WI38 (cell line): ENCODE measurements around the gene MARCHF2.

Experiments used
- H3K4me3 ChIP-seq: 2 replicates; pipeline ENCODE4 v1.5.1; 2011; ENCODE audit warnings: low read depth, mild to moderate bottlenecking, control low read depth, low read length
- CTCF ChIP-seq: IDR thresholded peaks from 2 replicates; pipeline ENCODE4 v1.5.1; 2012; ENCODE audit warnings: low read depth, mild to moderate bottlenecking, control low read depth, low read length

The MARCHF2 gene

DNA sequence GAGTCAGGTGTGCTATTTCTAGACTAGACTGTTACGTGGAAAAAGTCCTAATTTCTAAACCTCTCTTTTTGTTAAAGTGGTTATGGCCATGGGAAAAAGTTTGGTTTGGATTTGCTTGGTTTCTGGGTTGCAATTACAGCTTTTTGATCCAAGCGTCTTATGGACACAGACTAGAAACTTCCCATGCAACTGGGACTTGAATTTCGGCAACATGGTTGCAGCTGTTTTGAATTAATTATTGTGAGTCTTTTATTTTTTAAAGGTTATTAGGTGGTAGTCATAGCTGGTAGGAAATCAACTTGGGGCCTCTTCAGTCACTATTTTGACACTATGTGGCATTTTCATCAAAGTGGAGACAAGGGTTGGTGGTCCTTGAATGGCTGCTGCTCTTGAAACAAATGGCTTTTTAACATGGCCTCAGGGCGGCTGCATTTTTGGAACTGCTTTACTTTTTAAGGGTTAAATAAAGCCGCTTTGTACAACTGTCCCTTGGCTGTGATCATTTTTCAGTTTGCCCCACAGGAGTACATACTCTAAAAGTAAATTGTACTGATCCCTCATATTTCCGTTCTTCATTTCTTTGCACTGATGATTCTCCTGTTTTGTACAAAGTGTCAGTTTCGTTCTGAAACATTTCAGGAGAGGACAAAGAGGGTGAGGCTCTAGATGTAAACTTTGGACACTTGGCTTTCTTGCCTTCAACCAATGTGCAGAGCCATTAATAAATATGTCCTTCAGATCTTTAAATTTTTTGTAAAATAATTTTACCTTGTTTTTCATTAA lies 47.6 kb downstream of the MARCHF2 start:
- no peak for TF ChIP-seq CTCF
- 0 out of 2 replicates have a peak overlapping the region, but pooled peaks have one; percentile 1 for H3K4me3 ChIP-seq

- no peak for TF ChIP-seq CTCF
Measured at GRCh38 chr19:8461376-8461775, 48.3 kb downstream of the MARCHF2 start.

GRCh38 chr19:8461891-8462290 lies 48.8 kb downstream of the MARCHF2 start:
- no peak for TF ChIP-seq CTCF
- H3K4me3 ChIP-seq: no peak overlapping the region

More at GRCh38 chr19:8461376-8461775, 48.3 kb downstream of the MARCHF2 start:
- no peak overlapping the region for H3K4me3 ChIP-seq

- no peak for TF ChIP-seq CTCF
- H3K4me3 ChIP-seq: no peak overlapping the region
Measured at GRCh38 chr19:8462571-8462970, 49.5 kb downstream of the MARCHF2 start.

DNA sequence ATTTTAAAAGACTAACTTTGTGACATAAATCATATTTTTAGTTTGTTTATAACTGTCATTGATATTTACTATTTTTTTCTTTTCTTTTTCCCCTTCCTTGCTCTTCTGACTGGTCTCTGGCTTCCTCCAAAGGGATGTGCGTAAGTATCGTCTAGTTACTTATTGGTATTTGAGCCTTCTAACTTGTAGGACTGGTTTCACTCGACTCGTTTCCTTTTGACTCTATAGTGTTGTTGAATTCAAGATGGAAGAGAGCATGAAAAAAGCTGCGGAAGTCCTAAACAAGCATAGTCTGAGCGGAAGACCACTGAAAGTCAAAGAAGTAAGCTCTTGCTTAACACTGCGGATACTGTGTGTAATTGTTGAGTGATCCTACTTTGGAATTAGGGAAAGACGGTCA lies 50.3 kb downstream of the MARCHF2 start:
- no peak overlapping the region for H3K4me3 ChIP-seq
- no peak for TF ChIP-seq CTCF

DNA sequence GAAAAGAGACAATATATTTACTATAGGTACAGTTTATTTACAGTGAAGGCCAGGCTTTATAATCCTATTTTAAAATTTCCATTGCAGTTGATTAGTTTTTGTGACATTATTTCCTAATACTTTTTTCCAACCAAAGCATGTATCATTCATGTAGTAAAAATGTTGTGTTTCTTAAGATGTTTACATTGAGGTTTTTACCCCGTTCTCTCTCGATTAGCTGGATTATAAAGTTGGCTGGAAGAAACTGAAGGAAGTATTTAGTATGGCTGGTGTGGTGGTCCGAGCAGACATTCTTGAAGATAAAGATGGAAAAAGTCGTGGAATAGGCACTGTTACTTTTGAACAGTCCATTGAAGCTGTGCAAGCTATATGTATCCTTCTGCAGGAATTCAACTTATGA lies 52.9 kb downstream of the MARCHF2 start:
- TF ChIP-seq CTCF: no peak
- H3K4me3 ChIP-seq: no peak overlapping the region

DNA sequence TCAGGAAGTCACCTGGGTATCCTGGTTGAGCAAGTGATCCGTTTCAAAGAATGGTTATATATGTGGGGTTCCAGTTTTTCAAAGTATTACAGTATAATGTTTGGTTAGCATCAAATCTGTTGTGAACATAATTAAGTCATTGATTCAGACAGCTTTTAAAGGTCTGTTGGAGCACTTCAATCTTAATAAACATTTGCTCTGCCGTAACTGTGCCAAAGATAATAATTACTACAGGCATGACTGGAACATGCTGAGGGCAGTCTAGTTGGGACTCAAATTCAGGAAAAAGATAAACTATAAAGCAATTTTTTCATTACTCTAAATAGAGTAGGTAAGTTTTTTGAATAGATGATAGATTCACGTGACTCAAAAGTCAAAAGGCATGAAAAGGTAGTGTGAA lies 55.0 kb downstream of the MARCHF2 start:
- TF ChIP-seq CTCF: no peak

More for the DNA sequence above, 55.0 kb downstream of the MARCHF2 start:
- H3K4me3 ChIP-seq: no peak overlapping the region
